Spinal cord (tissue), 10 donors: ENCODE data around the gene MTNR1A. TPM values are rescaled to one million over a fixed set of nuclear protein-coding genes. Genes with fewer than 3 reads are reported as not detected.

ENCODE experiments used
- DNase-seq, 6 donors: peaks; one replicate each; pipeline versions ENCODE4 v3.0.0 to v3.0.0-alpha.2; 2013 to 2015; ENCODE audit warnings: low spot score in 6 of 6, low read depth in 4 of 6
- H3K27ac ChIP-seq: one replicate; pipeline ENCODE4 v1.5.1; 2013; ENCODE audit warnings: low read depth, low read length, control low read depth
- H3K27me3 ChIP-seq: one replicate; pipeline ENCODE4 v1.6.1; 2013; ENCODE audit warnings: low read length; ENCODE audit not compliant: control insufficient read depth, insufficient read depth
- H3K36me3 ChIP-seq: one replicate; pipeline ENCODE4 v1.6.1; 2013; ENCODE audit warnings: low read length; ENCODE audit not compliant: control insufficient read depth, insufficient read depth
- H3K4me1 ChIP-seq: one replicate; pipeline ENCODE4 v1.6.1; 2013; ENCODE audit warnings: low read length; ENCODE audit not compliant: control insufficient read depth, insufficient read depth
- H3K4me3 ChIP-seq: one replicate; pipeline ENCODE4 v1.5.1; 2013; ENCODE audit warnings: low read depth, low read length, control low read depth
- H3K9me3 ChIP-seq: one replicate; pipeline ENCODE4 v1.6.1; 2013; ENCODE audit warnings: low read length; ENCODE audit not compliant: control insufficient read depth, insufficient read depth
- WGBS: methylation state at CpG from one replicate; pipeline ENCODE4 v1.1.5; 2013; ENCODE audit warnings: missing lambda C conversion rate; ENCODE audit not compliant: insufficient coverage; 5-methylcytosine and 5-hydroxymethylcytosine counted together
- polyA plus RNA-seq, 2 donors: library from polyadenylated mRNA; unstranded; fragments of 120-200 nt; gene quantifications; one replicate each; pipeline ENCODE4 v1.2.1, GENCODE V29; 2013; ENCODE audit not compliant: insufficient read length in 2 of 2
- small RNA-seq: library from RNA; depleted of rRNA; stranded (forward); fragments of <200 nt; gene quantifications from one replicate; pipeline ENCODE3, GENCODE V24; 2014; ENCODE audit warnings: low replicate concordance
- total RNA-seq, 2 donors: library from RNA; depleted of rRNA in 1 of 2; stranded (reverse); fragments of 120-200 nt in 1 of 2; fragments of >200 nt in 1 of 2; gene quantifications; one replicate each; pipeline versions ENCODE4 v1.2.3 to v1.2.4, GENCODE V29; 2013 to 2014
- donor health status: healthy.

Gene MTNR1A
- total and polyA plus RNA-seq, 4 donors = 0.40 to 2.3 (median 1.6) TPM

DNA sequence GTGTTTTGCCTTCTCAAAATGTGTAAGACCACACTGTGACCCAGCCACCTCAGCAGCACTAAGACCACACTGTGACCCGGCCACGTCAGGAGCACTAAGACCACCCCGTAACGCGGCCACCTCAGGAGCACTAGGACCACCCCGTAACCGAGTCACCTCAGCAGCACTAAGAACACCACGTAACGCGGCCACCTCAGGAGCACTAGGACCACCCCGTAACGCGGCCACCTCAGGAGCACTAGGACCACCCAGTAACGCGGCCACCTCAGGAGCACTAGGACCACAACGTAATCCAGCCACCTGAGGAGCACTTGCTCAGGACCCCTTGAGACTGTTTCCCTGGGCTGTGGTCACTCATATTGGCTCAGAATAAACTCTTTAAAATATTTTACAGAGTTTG, 71.7 kb downstream of the MTNR1A start:
- Histone ChIP-seq H3K4me3 (no peak overlapping the region), H3K27ac (no peak overlapping the region), H3K9me3 (no peaks in the 10 kb centered on the region), H3K36me3 (no peaks in the 10 kb centered on the region), H3K4me1 (peaks cover 22% of the 10 kb centered on the region), H3K27me3 (no peaks in the 10 kb centered on the region)
- 98% methylated on average over 16 of the region's 16 CpGs for WGBS
- DNase-seq = no peak

Small RNA genes lying within 50 kb of the gene (small RNA-seq; reads per million reads assigned to genes)
- not detected for gene RNU6-1055P

Other genes with a start within 250 kb of the MTNR1A start
- 100 to 1,000 TPM; 213 to 217 TPM for gene FAT1, start 168.3 kb upstream of the MTNR1A start, total RNA-seq
- 100 to 1,000 TPM; 110 to 129 TPM for gene FAT1, start 168.3 kb upstream of the MTNR1A start, polyA plus RNA-seq